GM10266 (cell line): ENCODE data around the gene KLHDC9.

Source experiments
- DNase-seq: peaks from one replicate; pipeline ENCODE4 v3.0.0; 2012; ENCODE audit errors: extremely low spot score
- TF ChIP-seq, protein P1 (sequence below): IDR thresholded peaks from 2 replicates; pipeline ENCODE4 v1.5.1; 2012; ENCODE audit warnings: mild to moderate bottlenecking, low read depth; ENCODE audit not compliant: control insufficient read depth, insufficient read depth; ENCODE audit errors: missing control alignments

The KLHDC9 gene

DNA sequence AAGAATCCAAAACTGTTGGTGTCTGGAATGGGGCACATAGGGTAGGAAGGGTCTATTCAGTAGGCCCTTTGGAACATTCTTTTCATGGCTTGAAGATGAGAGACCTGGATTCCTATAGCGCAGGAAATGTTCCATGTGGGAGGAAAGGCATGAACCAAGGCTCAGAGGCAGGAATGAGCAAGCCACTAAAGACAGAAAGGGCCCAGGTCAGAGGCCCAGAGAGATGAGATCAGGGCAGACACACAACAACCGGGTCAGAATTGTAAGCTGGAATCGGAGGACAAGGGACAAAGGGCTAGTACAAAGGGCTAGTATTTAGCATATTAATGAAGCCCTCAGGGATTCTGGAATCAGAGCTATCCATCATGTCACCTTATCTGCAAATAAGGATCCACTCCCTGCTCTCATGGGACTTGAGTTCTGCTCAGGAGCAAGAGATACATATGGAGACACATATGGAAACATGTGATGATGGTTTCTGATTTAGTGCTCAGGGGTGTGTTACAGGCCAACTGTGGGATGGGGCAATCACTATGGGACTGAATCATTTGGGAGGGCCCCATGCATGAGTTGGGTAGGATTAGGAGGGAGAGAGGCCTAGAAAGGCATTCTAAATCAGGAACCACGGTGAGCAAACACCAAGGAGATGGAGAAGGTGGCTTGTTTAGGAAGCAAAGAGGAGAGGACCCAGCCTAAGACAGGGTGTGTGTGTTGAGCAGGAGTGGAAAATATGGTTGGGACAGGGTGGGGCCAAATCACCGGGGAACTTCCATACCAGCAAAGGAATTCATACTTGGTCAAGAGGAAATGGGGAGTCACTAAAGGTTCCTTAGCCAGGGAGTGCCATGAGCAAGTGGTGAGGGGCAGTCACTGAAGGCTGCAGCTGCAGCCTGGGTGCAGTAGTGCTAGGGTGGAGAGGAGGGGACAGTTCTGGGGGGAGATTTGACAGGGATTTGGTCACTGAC lies 17.4 kb upstream of the KLHDC9 start:
- DNase-seq = no peak
- TF ChIP-seq, protein P1, sequence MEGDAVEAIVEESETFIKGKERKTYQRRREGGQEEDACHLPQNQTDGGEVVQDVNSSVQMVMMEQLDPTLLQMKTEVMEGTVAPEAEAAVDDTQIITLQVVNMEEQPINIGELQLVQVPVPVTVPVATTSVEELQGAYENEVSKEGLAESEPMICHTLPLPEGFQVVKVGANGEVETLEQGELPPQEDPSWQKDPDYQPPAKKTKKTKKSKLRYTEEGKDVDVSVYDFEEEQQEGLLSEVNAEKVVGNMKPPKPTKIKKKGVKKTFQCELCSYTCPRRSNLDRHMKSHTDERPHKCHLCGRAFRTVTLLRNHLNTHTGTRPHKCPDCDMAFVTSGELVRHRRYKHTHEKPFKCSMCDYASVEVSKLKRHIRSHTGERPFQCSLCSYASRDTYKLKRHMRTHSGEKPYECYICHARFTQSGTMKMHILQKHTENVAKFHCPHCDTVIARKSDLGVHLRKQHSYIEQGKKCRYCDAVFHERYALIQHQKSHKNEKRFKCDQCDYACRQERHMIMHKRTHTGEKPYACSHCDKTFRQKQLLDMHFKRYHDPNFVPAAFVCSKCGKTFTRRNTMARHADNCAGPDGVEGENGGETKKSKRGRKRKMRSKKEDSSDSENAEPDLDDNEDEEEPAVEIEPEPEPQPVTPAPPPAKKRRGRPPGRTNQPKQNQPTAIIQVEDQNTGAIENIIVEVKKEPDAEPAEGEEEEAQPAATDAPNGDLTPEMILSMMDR = no peak

GRCh38 chr1:161081519-161081918 lies 16.6 kb upstream of the KLHDC9 start:
- TF ChIP-seq, protein P1 = no peak
- no peak for DNase-seq

- TF ChIP-seq, protein P1 = no peak
- DNase-seq = no peak
Measured at GRCh38 chr1:161082483-161082882, 15.7 kb upstream of the KLHDC9 start.

GRCh38 chr1:161082996-161083747 lies 15.0 kb upstream of the KLHDC9 start:
- no peak for DNase-seq
- TF ChIP-seq, protein P1 = no peak

GRCh38 chr1:161083748-161084596 lies 14.2 kb upstream of the KLHDC9 start:
- no peak for DNase-seq
- TF ChIP-seq, protein P1 = no peak

DNA sequence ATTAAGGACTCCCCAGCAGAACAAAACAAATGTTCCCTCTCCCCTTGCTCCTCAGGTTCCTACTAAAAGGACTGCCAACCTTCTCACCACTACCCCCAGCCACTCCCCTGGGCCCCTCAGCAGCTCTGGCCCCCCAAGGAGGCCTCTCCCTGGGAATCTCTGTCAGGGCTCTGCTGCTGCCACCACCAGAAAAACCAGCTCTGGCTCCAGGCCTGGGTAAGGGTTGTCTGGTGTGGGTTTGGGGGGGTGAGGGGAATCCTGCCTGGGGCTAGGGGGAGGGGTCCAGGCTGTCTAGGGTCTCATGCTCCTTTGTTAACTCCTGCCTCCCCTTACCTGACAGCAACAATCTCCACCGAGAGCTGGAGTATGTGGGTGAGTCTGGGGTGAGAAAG lies 13.6 kb upstream of the KLHDC9 start:
- DNase-seq = no peak
- TF ChIP-seq, protein P1 = no peak
